ENCODE results near the gene MUC5B. TPM values are rescaled to one million over a fixed set of nuclear protein-coding genes. Genes with fewer than 3 reads are reported as not detected.
A peak's percentile ranks its signal among the peaks of the same experiment; 100 is the strongest.

MUC5B gene
- total RNA-seq, 1 donor from 2014 or later, result not detected

DNA sequence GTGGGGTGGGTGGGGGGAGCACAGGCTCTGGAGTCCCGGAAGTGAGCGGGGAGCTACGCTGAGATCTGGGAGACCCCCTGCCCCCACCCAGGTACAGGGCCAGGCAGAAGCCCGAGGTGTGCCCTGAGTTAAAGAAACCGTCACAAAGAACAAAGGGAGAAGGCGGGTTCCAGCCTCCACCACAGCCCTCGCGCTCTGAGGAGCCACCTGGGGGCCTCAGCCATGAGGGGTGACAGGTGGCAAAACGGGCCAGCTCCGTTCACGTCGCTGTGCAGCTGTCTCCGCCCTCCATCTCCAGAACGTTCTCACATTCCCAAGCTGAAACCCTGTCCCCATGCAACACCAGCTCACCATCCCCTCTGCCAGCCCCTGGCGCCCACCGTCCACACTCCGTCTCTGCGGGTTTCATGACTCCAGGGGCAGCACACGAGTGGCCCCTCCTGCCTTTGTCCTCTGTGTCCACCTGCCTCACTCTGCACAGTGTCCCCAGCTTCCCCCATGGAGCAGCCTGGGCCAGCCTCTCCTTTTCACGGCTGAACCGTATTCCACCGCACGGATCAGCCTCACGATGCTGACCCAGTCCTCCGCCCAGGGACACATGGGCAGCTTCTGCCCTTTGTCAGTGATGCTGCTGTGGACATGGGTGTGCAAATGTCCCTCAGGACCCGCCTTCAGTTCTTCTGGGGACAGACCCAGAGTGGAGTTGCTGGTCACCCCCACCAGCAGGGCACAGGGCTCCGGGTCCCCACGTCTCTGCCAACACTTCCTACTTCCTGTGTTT is 1.7 kb upstream of the MUC5B start:
- peak; percentile 73 for DNase-seq (ENCODE audit: low spot score)
- Mint-ChIP-seq H3K27ac (ENCODE audit: unreplicated experiment) (no peak overlapping the region), H3K4me1 (ENCODE audit: low read depth) (no peaks in the 10 kb centered on the region), H3K4me3 (ENCODE audit: unreplicated experiment) (no peak overlapping the region), H3K27me3 (ENCODE audit: low read depth) (peaks cover 24% of the 10 kb centered on the region), H3K36me3 (ENCODE audit: low read depth) (peaks cover 2% of the 10 kb centered on the region), H3K9me3 (ENCODE audit: low read depth) (peaks cover 1% of the 10 kb centered on the region)
- TF ChIP-seq, protein P1, sequence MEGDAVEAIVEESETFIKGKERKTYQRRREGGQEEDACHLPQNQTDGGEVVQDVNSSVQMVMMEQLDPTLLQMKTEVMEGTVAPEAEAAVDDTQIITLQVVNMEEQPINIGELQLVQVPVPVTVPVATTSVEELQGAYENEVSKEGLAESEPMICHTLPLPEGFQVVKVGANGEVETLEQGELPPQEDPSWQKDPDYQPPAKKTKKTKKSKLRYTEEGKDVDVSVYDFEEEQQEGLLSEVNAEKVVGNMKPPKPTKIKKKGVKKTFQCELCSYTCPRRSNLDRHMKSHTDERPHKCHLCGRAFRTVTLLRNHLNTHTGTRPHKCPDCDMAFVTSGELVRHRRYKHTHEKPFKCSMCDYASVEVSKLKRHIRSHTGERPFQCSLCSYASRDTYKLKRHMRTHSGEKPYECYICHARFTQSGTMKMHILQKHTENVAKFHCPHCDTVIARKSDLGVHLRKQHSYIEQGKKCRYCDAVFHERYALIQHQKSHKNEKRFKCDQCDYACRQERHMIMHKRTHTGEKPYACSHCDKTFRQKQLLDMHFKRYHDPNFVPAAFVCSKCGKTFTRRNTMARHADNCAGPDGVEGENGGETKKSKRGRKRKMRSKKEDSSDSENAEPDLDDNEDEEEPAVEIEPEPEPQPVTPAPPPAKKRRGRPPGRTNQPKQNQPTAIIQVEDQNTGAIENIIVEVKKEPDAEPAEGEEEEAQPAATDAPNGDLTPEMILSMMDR (IDR thresholded peaks at IDR 0.05), result no peak

- no peak overlapping the region for H3K4me3 Mint-ChIP-seq (ENCODE audit: unreplicated experiment)
- peak; percentile 88 for DNase-seq (ENCODE audit: low spot score)
- no peaks in the 10 kb centered on the region for H3K36me3 Mint-ChIP-seq (ENCODE audit: low read depth)
- H3K9me3 Mint-ChIP-seq (ENCODE audit: low read depth), result no peaks in the 10 kb centered on the region
- H3K27ac Mint-ChIP-seq (ENCODE audit: unreplicated experiment), result no peak overlapping the region
- H3K4me1 Mint-ChIP-seq (ENCODE audit: low read depth), result no peaks in the 10 kb centered on the region
- peaks cover 19% of the 10 kb centered on the region for H3K27me3 Mint-ChIP-seq (ENCODE audit: low read depth)
- TF ChIP-seq, protein P1 (IDR thresholded peaks at IDR 0.05), result no peak
Measured at GRCh38 chr11:1221848-1222311, 986 bp upstream of the MUC5B start.

DNA sequence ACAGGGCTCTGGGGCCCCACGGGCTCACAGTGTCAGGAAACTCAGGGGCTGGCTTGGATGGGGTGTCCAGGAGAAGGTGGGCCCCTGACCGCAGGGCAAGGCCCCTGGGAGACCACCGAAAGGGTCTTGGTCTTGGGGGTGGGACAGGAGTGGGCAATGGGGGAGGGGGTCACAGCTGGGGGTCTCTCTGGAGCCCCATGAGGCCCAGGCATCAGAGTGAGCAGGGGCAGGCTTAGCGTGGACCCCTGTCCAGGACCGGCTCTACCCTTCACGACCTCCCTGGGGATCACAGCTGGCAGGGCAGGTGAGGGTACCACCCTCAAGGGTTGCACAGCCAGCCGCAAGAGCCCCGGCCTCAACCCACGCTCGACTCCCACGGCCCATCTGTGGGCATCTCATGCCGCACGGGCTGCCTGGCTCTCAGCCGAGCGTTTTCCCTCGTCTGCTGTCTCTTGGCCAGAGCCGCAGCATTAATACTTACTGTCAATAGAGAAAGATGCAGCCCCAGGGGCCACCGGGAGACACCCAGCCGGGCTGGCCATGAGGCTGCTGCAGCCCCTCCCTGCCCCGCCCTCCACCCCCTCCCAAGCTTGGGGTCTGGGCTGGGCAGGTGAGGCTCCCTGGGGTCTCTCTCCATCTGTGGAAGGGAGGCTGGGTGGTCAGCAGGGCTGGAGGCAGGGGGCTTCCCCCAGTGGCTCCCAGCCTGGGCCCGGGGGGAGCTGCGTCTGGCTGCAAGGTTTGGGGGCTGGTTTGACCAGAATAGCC is 662 bp downstream of the MUC5B start:
- TF ChIP-seq, protein P1 (IDR thresholded peaks at IDR 0.05), result no peak
- H3K27me3 Mint-ChIP-seq (ENCODE audit: low read depth), result peaks cover 10% of the 10 kb centered on the region
- no peak overlapping the region for H3K4me3 Mint-ChIP-seq (ENCODE audit: unreplicated experiment)
- no peak overlapping the region for H3K27ac Mint-ChIP-seq (ENCODE audit: unreplicated experiment)
- H3K9me3 Mint-ChIP-seq (ENCODE audit: low read depth), result no peaks in the 10 kb centered on the region
- peak; percentile 83 for DNase-seq (ENCODE audit: low spot score)
- H3K4me1 Mint-ChIP-seq (ENCODE audit: low read depth), result no peaks in the 10 kb centered on the region
- no peaks in the 10 kb centered on the region for H3K36me3 Mint-ChIP-seq (ENCODE audit: low read depth)

DNA sequence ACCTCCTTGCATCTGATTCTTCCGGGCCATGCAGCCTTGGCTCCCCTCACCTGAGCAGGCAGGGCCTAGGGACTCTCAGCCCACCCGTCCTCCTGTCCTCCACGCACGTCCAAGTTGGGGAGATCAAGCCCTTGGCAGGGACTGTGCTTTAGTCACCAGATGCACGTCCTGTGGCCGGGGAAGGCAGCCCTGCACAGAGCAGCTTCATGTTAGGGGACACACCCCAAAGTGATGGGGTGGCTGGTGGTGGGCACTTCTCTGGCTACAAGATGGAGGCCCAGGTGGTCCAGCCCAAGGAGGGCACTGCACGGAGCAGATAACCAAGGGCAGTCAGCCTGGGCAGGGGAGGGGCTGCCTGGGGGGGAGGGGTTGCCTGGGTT is 1.2 kb downstream of the MUC5B start:
- no peak overlapping the region for H3K4me3 Mint-ChIP-seq (ENCODE audit: unreplicated experiment)
- peak; percentile 77 for DNase-seq (ENCODE audit: low spot score)
- no peaks in the 10 kb centered on the region for H3K4me1 Mint-ChIP-seq (ENCODE audit: low read depth)
- H3K36me3 Mint-ChIP-seq (ENCODE audit: low read depth), result no peaks in the 10 kb centered on the region
- H3K9me3 Mint-ChIP-seq (ENCODE audit: low read depth), result no peaks in the 10 kb centered on the region
- H3K27me3 Mint-ChIP-seq (ENCODE audit: low read depth), result peaks cover 10% of the 10 kb centered on the region
- no peak overlapping the region for H3K27ac Mint-ChIP-seq (ENCODE audit: unreplicated experiment)
- TF ChIP-seq, protein P1 (IDR thresholded peaks at IDR 0.05), result no peak

All from chondrocyte (in vitro differentiated cells).